Spleen (tissue), 11 donors: ENCODE measurements around the gene RPL26. TPM values are rescaled to one million over a fixed set of nuclear protein-coding genes. Genes with fewer than 3 reads are reported as not detected.
"Not testable (repeated sequence)": the region's sequence is repeated elsewhere in the genome, so short reads cannot be mapped to it uniquely, and the experiment has no call there.

Source experiments
- DNase-seq: peaks from one replicate; pipeline ENCODE4 v3.0.0-alpha.2; 2020
- H3K27ac ChIP-seq, 8 donors: fragments of 200-600 bp; sonication (generic) in 7 of 8; 1 replicate in 4 of 8; 2 replicates in 4 of 8; pipeline versions ENCODE4 v1.5.0 to v1.8.0; 2016 to 2021; ENCODE audit warnings: inconsistent platforms in 4 of 8, mild to moderate bottlenecking in 4 of 8, moderate library complexity in 1 of 8
- H3K27me3 ChIP-seq, 7 donors: fragments of 200-600 bp; sonication (generic) in 6 of 7; replicated peaks in 1 of 7; 1 replicate in 4 of 7; 2 replicates in 3 of 7; pipeline versions ENCODE4 v1.5.0 to v1.8.0; 2016 to 2021; ENCODE audit warnings: inconsistent platforms in 3 of 7, mild to moderate bottlenecking in 1 of 7
- H3K36me3 ChIP-seq, 6 donors: fragments of 200-600 bp; sonication (generic) in 5 of 6; 1 replicate in 4 of 6; 2 replicates in 2 of 6; pipeline versions ENCODE4 v1.5.0 to v1.8.0; 2016 to 2021; ENCODE audit warnings: inconsistent platforms in 2 of 6
- H3K4me1 ChIP-seq, 6 donors: fragments of 200-600 bp; sonication (generic) in 5 of 6; 1 replicate in 3 of 6; 2 replicates in 3 of 6; pipeline versions ENCODE4 v1.5.0 to v1.8.0; 2016 to 2021; ENCODE audit warnings: inconsistent platforms in 3 of 6
- H3K4me3 ChIP-seq, 8 donors: fragments of 200-600 bp; sonication (generic) in 7 of 8; 1 replicate in 4 of 8; 2 replicates in 4 of 8; pipeline versions ENCODE4 v1.5.0 to v1.8.0; 2016 to 2021; ENCODE audit warnings: inconsistent platforms in 4 of 8, mild to moderate bottlenecking in 4 of 8, moderate library complexity in 2 of 8
- H3K9me3 ChIP-seq, 8 donors: fragments of 200-600 bp; sonication (generic) in 7 of 8; 1 replicate in 4 of 8; 2 replicates in 4 of 8; pipeline versions ENCODE4 v1.5.0 to v1.8.0; 2016 to 2021; ENCODE audit warnings: inconsistent platforms in 4 of 8
- POLR2A ChIP-seq, 3 donors: fragments of 450-650 bp; IDR thresholded peaks; one replicate each; pipeline ENCODE4 v1.5.1; 2017; ENCODE audit warnings: antibody characterized with exemption in 3 of 3, mild to moderate bottlenecking in 1 of 3
- POLR2AphosphoS5 ChIP-seq, 3 donors: sonication (generic); formaldehyde crosslinking; IDR thresholded peaks; one replicate each; pipeline ENCODE4 v1.5.1; 2017; ENCODE audit warnings: antibody characterized with exemption in 3 of 3
- WGBS, 5 donors: extraction: QIAGEN DNeasy Blood & Tissue Kit in 3 of 5; methylation state at CpG; one replicate each; pipeline versions ENCODE4 v1.1.5 to v1.1.7; 2013 to 2018; 5-methylcytosine and 5-hydroxymethylcytosine counted together
- intact Hi-C: fragments of 100-400 bp; cut with DNase I; formaldehyde crosslinking; loops from one replicate; pipeline ENCODE4 v1.15.0; 2023; ENCODE audit warnings: low total_unique reads
- polyA plus RNA-seq, 3 donors: library from polyadenylated mRNA; stranded (reverse); fragments of 200-250 nt; gene quantifications; one replicate each; pipeline ENCODE4 v1.2.1, GENCODE V29; 2013
- total RNA-seq, 7 donors: library from RNA; depleted of rRNA in 3 of 7; stranded (reverse); fragments of >200 nt in 3 of 7; fragmentation: NEBNext Ultra II Directional in 4 of 7; extraction: Animal tissue kit (Norgen Biotek cat#: 25700) in 4 of 7; gene quantifications; one replicate each; pipeline versions ENCODE4 v1.1.0 to v1.2.1, GENCODE V29; 2016 to 2021
- TF ChIP-seq, protein P1 (sequence below), 11 experiments: fragments of 200-600 bp in 7 of 11; fragments of 450-650 bp in 4 of 11; sonication (generic) in 4 of 11; IDR thresholded peaks in 8 of 11; conservative IDR thresholded peaks in 3 of 11; 1 replicate in 7 of 11; 2 replicates in 4 of 11; pipeline versions ENCODE4 v1.4.0 to v1.8.0; 2016 to 2021; ENCODE audit warnings: antibody characterized with exemption in 11 of 11, inconsistent platforms in 4 of 11, mild to moderate bottlenecking in 1 of 11
- donor health status: healthy with polysubstance abuse.
- donor health status: DM: no; HTN: no; CAD: no; lungs with moderate emphysema.
- donor health status: DM: no; HTN: no; CAD: no.
- donor health status: Bipolar disorder and iron deficiency.
- donor health status: healthy.
- donor health status: DM: no; HTN: no; CAD: no.
- donor health status: DM: yes; HTN: yes; CAD: no.

Gene RPL26
- total and polyA plus RNA-seq, 10 donors, result 1,067 to 7,063 (median 3,227) TPM

DNA sequence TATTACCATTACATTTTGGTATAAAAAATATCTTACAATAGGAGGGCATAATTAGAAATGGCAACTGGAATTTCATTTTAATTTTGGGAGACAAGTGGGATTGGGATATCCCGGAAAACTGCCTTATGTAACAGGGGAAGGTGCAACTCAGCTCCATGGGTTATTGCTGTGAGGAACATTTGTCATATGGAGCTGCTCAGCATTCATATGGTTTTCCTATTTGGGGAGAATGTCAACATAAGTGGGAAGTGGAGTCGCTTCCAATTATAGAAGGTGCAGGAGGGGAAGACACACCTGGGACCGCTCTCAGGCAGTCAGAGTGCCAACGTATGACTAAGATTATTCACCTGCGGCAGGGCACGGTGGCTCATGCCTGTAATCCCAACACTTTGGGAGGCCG is 32.7 kb downstream of the RPL26 start:
- TF ChIP-seq, protein P1, sequence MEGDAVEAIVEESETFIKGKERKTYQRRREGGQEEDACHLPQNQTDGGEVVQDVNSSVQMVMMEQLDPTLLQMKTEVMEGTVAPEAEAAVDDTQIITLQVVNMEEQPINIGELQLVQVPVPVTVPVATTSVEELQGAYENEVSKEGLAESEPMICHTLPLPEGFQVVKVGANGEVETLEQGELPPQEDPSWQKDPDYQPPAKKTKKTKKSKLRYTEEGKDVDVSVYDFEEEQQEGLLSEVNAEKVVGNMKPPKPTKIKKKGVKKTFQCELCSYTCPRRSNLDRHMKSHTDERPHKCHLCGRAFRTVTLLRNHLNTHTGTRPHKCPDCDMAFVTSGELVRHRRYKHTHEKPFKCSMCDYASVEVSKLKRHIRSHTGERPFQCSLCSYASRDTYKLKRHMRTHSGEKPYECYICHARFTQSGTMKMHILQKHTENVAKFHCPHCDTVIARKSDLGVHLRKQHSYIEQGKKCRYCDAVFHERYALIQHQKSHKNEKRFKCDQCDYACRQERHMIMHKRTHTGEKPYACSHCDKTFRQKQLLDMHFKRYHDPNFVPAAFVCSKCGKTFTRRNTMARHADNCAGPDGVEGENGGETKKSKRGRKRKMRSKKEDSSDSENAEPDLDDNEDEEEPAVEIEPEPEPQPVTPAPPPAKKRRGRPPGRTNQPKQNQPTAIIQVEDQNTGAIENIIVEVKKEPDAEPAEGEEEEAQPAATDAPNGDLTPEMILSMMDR (IDR thresholded peaks at IDR 0.05 in 8 of 11, conservative IDR thresholded peaks at IDR 0.05 in 3 of 11), result no peak
- TF ChIP-seq POLR2AphosphoS5 (IDR thresholded peaks at IDR 0.05) (no peak), POLR2A (IDR thresholded peaks at IDR 0.05) (no peak)
- no peak for DNase-seq
- Histone ChIP-seq H3K36me3 (no peaks in the 10 kb centered on the region), H3K4me1 (no peaks in the 10 kb centered on the region), H3K27ac (no peak overlapping the region), H3K4me3 (no peak overlapping the region), H3K9me3 (no peaks in the 10 kb centered on the region), H3K27me3 (peaks cover 0 to 53% (median 8%) of the 10 kb centered on the region in 7 donors)
- intact Hi-C loops, result no loop called here
- WGBS, 5 donors, result 82 to 90% (median 85%) methylated on average over 7 of the region's 7 CpGs

GRCh38 chr17:8347001-8347400 is 36.0 kb downstream of the RPL26 start:
- DNase-seq, H3K9me3 ChIP-seq, H3K36me3 ChIP-seq, H3K4me1 ChIP-seq, H3K27ac ChIP-seq, intact Hi-C loops, H3K4me3 ChIP-seq: not testable (repeated sequence)
- 51 to 78% (median 70%) methylated on average over 10 to 25 of the region's 25 CpGs for WGBS, 5 donors
- H3K27me3 ChIP-seq, result peaks cover 0 to 55% (median 8%) of the 10 kb centered on the region in 7 donors

GRCh38 chr17:8345951-8346665 is 36.9 kb downstream of the RPL26 start:
- intact Hi-C loops, result no loop called here
- Histone ChIP-seq H3K4me1 (no peaks in the 10 kb centered on the region), H3K27me3 (peaks cover 0 to 55% (median 8%) of the 10 kb centered on the region in 7 donors), H3K36me3 (no peaks in the 10 kb centered on the region), H3K27ac (no peak overlapping the region), H3K4me3 (no peak overlapping the region), H3K9me3 (no peaks in the 10 kb centered on the region)
- TF ChIP-seq POLR2AphosphoS5 (IDR thresholded peaks at IDR 0.05), result no peak
- TF ChIP-seq POLR2A (IDR thresholded peaks at IDR 0.05), result no peak
- TF ChIP-seq, protein P1 (IDR thresholded peaks at IDR 0.05 in 8 of 11, conservative IDR thresholded peaks at IDR 0.05 in 3 of 11), result no peak
- DNase-seq, result no peak
- WGBS, 5 donors, result 78 to 86% (median 83%) methylated on average over 5 of the region's 5 CpGs

GRCh38 chr17:8345052-8345690 is 37.8 kb downstream of the RPL26 start:
- Histone ChIP-seq H3K9me3 (no peaks in the 10 kb centered on the region), H3K27ac (no peak overlapping the region), H3K36me3 (no peaks in the 10 kb centered on the region), H3K4me1 (no peaks in the 10 kb centered on the region), H3K4me3 (no peak overlapping the region), H3K27me3 (peaks cover 0 to 46% (median 8%) of the 10 kb centered on the region in 7 donors)
- WGBS, 5 donors, result 54 to 72% (median 60%) methylated on average over 6 of the region's 6 CpGs
- TF ChIP-seq, protein P1 (IDR thresholded peaks at IDR 0.05 in 8 of 11, conservative IDR thresholded peaks at IDR 0.05 in 3 of 11), result no peak
- TF ChIP-seq POLR2AphosphoS5 (IDR thresholded peaks at IDR 0.05) (no peak), POLR2A (IDR thresholded peaks at IDR 0.05) (no peak)
- intact Hi-C loops, result no loop called here
- no peak for DNase-seq
